Measurements from ENCODE around the gene CPS1. TPM values are rescaled to one million over a fixed set of nuclear protein-coding genes. Genes with fewer than 3 reads are reported as not detected.

The CPS1 gene
- total RNA-seq, 1 donor from 2014 or later = 4.6 TPM

- no peak overlapping the region for H3K27ac Mint-ChIP-seq (ENCODE audit: unreplicated experiment)
- no peak for DNase-seq (ENCODE audit: low spot score)
- no peaks in the 10 kb centered on the region for H3K36me3 Mint-ChIP-seq (ENCODE audit: low read depth)
- H3K4me1 Mint-ChIP-seq (ENCODE audit: low read depth) = no peaks in the 10 kb centered on the region
- TF ChIP-seq, protein P1, sequence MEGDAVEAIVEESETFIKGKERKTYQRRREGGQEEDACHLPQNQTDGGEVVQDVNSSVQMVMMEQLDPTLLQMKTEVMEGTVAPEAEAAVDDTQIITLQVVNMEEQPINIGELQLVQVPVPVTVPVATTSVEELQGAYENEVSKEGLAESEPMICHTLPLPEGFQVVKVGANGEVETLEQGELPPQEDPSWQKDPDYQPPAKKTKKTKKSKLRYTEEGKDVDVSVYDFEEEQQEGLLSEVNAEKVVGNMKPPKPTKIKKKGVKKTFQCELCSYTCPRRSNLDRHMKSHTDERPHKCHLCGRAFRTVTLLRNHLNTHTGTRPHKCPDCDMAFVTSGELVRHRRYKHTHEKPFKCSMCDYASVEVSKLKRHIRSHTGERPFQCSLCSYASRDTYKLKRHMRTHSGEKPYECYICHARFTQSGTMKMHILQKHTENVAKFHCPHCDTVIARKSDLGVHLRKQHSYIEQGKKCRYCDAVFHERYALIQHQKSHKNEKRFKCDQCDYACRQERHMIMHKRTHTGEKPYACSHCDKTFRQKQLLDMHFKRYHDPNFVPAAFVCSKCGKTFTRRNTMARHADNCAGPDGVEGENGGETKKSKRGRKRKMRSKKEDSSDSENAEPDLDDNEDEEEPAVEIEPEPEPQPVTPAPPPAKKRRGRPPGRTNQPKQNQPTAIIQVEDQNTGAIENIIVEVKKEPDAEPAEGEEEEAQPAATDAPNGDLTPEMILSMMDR (IDR thresholded peaks at IDR 0.05) = no peak
- no peaks in the 10 kb centered on the region for H3K9me3 Mint-ChIP-seq (ENCODE audit: low read depth)
- peaks cover 4% of the 10 kb centered on the region for H3K27me3 Mint-ChIP-seq (ENCODE audit: low read depth)
- no peak overlapping the region for H3K4me3 Mint-ChIP-seq (ENCODE audit: unreplicated experiment)
These were observed 16.6 kb upstream of the CPS1 start for GRCh38 chr2:210539578-210540416.

- H3K9me3 Mint-ChIP-seq (ENCODE audit: low read depth) = no peaks in the 10 kb centered on the region
- no peaks in the 10 kb centered on the region for H3K4me1 Mint-ChIP-seq (ENCODE audit: low read depth)
- DNase-seq (ENCODE audit: low spot score) = no peak
These were observed 15.9 kb upstream of the CPS1 start for GRCh38 chr2:210540471-210540870.

DNA sequence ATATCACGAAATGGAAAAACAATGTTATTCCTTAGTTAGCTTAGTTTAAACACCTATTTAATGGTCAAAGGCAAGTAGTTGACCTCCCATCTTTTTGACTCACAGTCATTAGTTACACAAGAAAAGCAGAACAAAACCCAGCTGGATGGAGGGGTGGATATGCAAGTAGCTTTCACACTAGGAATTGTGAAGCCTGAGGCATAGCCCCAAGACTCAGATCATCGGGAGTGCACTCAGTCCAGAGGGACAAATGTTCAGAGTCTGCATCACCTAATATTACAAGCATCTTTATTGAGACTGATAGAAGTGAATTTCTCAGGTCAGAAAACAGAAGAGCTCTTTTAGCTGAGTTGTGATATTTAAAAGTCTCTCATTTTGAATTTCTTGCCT lies 15.5 kb upstream of the CPS1 start:
- H3K36me3 Mint-ChIP-seq (ENCODE audit: low read depth) = no peaks in the 10 kb centered on the region
- no peak for DNase-seq (ENCODE audit: low spot score)
- no peaks in the 10 kb centered on the region for H3K9me3 Mint-ChIP-seq (ENCODE audit: low read depth)
- no peak overlapping the region for H3K4me3 Mint-ChIP-seq (ENCODE audit: unreplicated experiment)
- H3K27me3 Mint-ChIP-seq (ENCODE audit: low read depth) = peaks cover 4% of the 10 kb centered on the region
- no peak overlapping the region for H3K27ac Mint-ChIP-seq (ENCODE audit: unreplicated experiment)
- TF ChIP-seq, protein P1 (IDR thresholded peaks at IDR 0.05) = no peak
- H3K4me1 Mint-ChIP-seq (ENCODE audit: low read depth) = no peaks in the 10 kb centered on the region

More at GRCh38 chr2:210540471-210540870, 15.9 kb upstream of the CPS1 start:
- no peak overlapping the region for H3K4me3 Mint-ChIP-seq (ENCODE audit: unreplicated experiment)
- peaks cover 4% of the 10 kb centered on the region for H3K27me3 Mint-ChIP-seq (ENCODE audit: low read depth)
- no peak overlapping the region for H3K27ac Mint-ChIP-seq (ENCODE audit: unreplicated experiment)
- TF ChIP-seq, protein P1 (IDR thresholded peaks at IDR 0.05) = no peak
- H3K36me3 Mint-ChIP-seq (ENCODE audit: low read depth) = no peaks in the 10 kb centered on the region

DNA sequence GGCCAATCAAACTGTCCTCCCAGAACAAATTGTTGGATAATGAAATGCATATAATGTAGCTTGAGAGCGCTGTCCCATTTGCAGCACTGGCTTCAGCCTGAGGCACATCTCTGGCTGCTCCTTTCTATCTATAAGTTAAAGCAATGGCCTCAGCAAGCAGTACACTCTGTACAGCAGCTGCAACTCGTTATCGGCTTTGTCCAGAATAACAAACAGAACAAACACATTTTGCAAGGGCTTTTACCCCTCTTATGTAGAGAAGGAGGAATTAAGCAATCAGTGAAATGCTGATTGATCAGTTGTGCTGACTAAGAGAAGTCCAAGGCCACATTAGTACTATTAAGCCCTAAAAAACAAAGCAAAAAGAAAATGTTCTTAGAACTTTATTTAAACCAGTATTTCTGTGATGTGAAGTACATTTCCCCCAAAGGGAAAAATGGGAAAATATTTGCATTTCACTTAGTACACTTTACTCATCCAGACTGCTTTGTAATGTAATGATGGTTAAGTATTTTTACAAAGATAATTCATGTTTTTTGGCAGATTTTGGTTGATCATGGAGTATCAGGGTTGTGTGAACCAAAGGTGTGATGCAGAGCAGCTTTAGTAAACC lies 15.0 kb upstream of the CPS1 start:
- TF ChIP-seq, protein P1 (IDR thresholded peaks at IDR 0.05) = no peak
- Mint-ChIP-seq H3K27me3 (ENCODE audit: low read depth) (peaks cover 4% of the 10 kb centered on the region), H3K9me3 (ENCODE audit: low read depth) (no peaks in the 10 kb centered on the region), H3K36me3 (ENCODE audit: low read depth) (no peaks in the 10 kb centered on the region), H3K4me1 (ENCODE audit: low read depth) (no peaks in the 10 kb centered on the region), H3K27ac (ENCODE audit: unreplicated experiment) (no peak overlapping the region), H3K4me3 (ENCODE audit: unreplicated experiment) (no peak overlapping the region)
- no peak for DNase-seq (ENCODE audit: low spot score)

GRCh38 chr2:210544007-210544590 lies 12.3 kb upstream of the CPS1 start:
- Mint-ChIP-seq H3K4me3 (ENCODE audit: unreplicated experiment) (no peak overlapping the region), H3K9me3 (ENCODE audit: low read depth) (no peaks in the 10 kb centered on the region), H3K36me3 (ENCODE audit: low read depth) (no peaks in the 10 kb centered on the region), H3K4me1 (ENCODE audit: low read depth) (peaks cover 4% of the 10 kb centered on the region), H3K27me3 (ENCODE audit: low read depth) (peaks cover 4% of the 10 kb centered on the region), H3K27ac (ENCODE audit: unreplicated experiment) (no peak overlapping the region)
- no peak for DNase-seq (ENCODE audit: low spot score)
- TF ChIP-seq, protein P1 (IDR thresholded peaks at IDR 0.05) = no peak
